AG04450 (cell line): ENCODE data around the gene TEX261. TPM values are rescaled to one million over a fixed set of nuclear protein-coding genes. Genes with fewer than 3 reads are reported as not detected.

ENCODE experiments used
- CTCF ChIA-PET: fragments of 300-600, 350-600 bp; formaldehyde crosslinking; extraction: SDS; loops from one replicate; lab custom pipeline; 2022; ENCODE audit warnings: antibody characterized with exemption, inconsistent platforms; lab: Charles Lee
- POLR2A ChIA-PET: fragments of 350-600 bp; formaldehyde crosslinking; extraction: SDS; loops from one replicate; lab custom pipeline; 2021; ENCODE audit warnings: antibody characterized with exemption, inconsistent platforms; lab: Yijun Ruan, JAX
- DNase-seq: peaks from one replicate; pipeline ENCODE4 v3.0.0-alpha.2; 2011; ENCODE audit warnings: low read depth, low spot score
- H3K27ac ChIP-seq: one replicate; pipeline ENCODE4 v1.5.1; 2012; ENCODE audit warnings: low read depth, low read length, control low read depth
- H3K27me3 ChIP-seq: one replicate; pipeline ENCODE4 v1.6.0; 2012; ENCODE audit warnings: low read length; ENCODE audit not compliant: control insufficient read depth, insufficient read depth
- H3K4me3 ChIP-seq: 2 replicates; pipeline ENCODE4 v1.5.1; 2011; ENCODE audit warnings: mild to moderate bottlenecking, low read depth, low read length, control low read depth
- H3K9me3 ChIP-seq: 2 replicates; pipeline ENCODE4 v1.5.1; 2012; ENCODE audit warnings: low read length; ENCODE audit not compliant: control insufficient read depth, insufficient read depth
- CTCF ChIP-seq: IDR thresholded peaks from 2 replicates; pipeline ENCODE4 v1.5.1; 2011; ENCODE audit warnings: low read depth, low read length, control low read depth, inconsistent platforms
- polyA plus RNA-seq: library from polyadenylated mRNA; depleted of rRNA; stranded (reverse); fragments of >200 nt; gene quantifications from 2 replicates; pipeline ENCODE4 v1.2.3, GENCODE V29; 2011; rRNA removed
- small RNA-seq: library from RNA; depleted of rRNA; stranded (forward); fragments of <200 nt; gene quantifications from one replicate; pipeline ENCODE3, GENCODE V24; 2012; ENCODE audit warnings: low read depth; ENCODE audit not compliant: insufficient read length

Gene TEX261
- polyA plus RNA-seq, 1 experiment: 106 TPM

- Histone ChIP-seq H3K9me3 (no peaks in the 10 kb centered on the region; the same call in 1 of the 2 replicates), H3K27me3 (no peaks in the 10 kb centered on the region), H3K27ac (no peak overlapping the region), H3K4me3 (no peak overlapping the region)
- CTCF ChIA-PET: interaction anchor here (7.1 kb wide), 1 partner anchor 10 kb away, joined by 45 read pairs; no protein-coding TSS in a partner anchor
- no peak for TF ChIP-seq CTCF
- no peak for DNase-seq
- POLR2A ChIA-PET: no interaction called here
These were observed 57.5 kb downstream of the TEX261 start for GRCh38 chr2:70936979-70937811.

GRCh38 chr2:70936165-70936978 is 58.3 kb downstream of the TEX261 start:
- CTCF ChIA-PET: interaction anchor here (3.6 to 7.1 kb wide), 2 partner anchors 11 to 16 kb away, joined by 20 to 45 read pairs; no protein-coding TSS in a partner anchor
- H3K9me3 ChIP-seq: no peaks in the 10 kb centered on the region; the same call in 1 of the 2 replicates
- no peak for TF ChIP-seq CTCF
- no peak for DNase-seq
- H3K27ac ChIP-seq: no peak overlapping the region
- no peak overlapping the region for H3K4me3 ChIP-seq
- H3K27me3 ChIP-seq: no peaks in the 10 kb centered on the region
- POLR2A ChIA-PET: no interaction called here

Small RNA genes lying within 50 kb of the gene (small RNA-seq; reads per million reads assigned to genes)
- not detected for gene RN7SL160P

Other genes with a start within 250 kb of the TEX261 start
- gene ADD2, start 226.7 kb downstream of the TEX261 start, polyA plus RNA-seq: 0.12 TPM in 1 of 2 replicates, not detected in the other
- gene FIGLA, start 204.2 kb downstream of the TEX261 start, polyA plus RNA-seq: not detected in 2 replicates
- gene CLEC4F, start 174.3 kb downstream of the TEX261 start, polyA plus RNA-seq: not detected in 2 replicates
- not detected in 2 replicates for gene CD207, start 159.1 kb downstream of the TEX261 start, polyA plus RNA-seq
- gene VAX2, start 94.3 kb downstream of the TEX261 start, polyA plus RNA-seq: 0.83 and 1.3 TPM in 2 replicates
- 0.57 and 0.82 TPM in 2 replicates for gene ATP6V1B1, start 59.0 kb downstream of the TEX261 start, polyA plus RNA-seq
- gene ANKRD53, start 16.2 kb downstream of the TEX261 start, polyA plus RNA-seq: 0.72 and 1.1 TPM in 2 replicates
- gene NAGK, start 73.8 kb upstream of the TEX261 start, polyA plus RNA-seq: 96.1 and 103 TPM in 2 replicates
- 14.6 and 18.1 TPM in 2 replicates for gene MCEE, start 135.4 kb upstream of the TEX261 start, polyA plus RNA-seq
- 14.1 and 23.3 TPM in 2 replicates for gene MPHOSPH10, start 135.8 kb upstream of the TEX261 start, polyA plus RNA-seq
- 0.12 and 0.24 TPM in 2 replicates for gene PAIP2B, start 232.2 kb upstream of the TEX261 start, polyA plus RNA-seq